KMS-11 (cell line): Measurements from ENCODE around the gene C14orf180.

Experiments used
- H2AFZ ChIP-seq: fragments of 200-600 bp; sonication (generic); 2 replicates; pipeline ENCODE4 v1.6.1; 2016; ENCODE audit warnings: antibody characterized with exemption, mixed run types, low read depth
- H3K27ac ChIP-seq: fragments of 200-600 bp; sonication (generic); 2 replicates; pipeline ENCODE4 v1.6.1; 2016; ENCODE audit warnings: mild to moderate bottlenecking, mixed run types
- H3K27me3 ChIP-seq: fragments of 200-600 bp; sonication (generic); 2 replicates; pipeline ENCODE4 v1.6.1; 2017; ENCODE audit warnings: mild to moderate bottlenecking, low read depth, mixed run types, moderate library complexity; ENCODE audit not compliant: insufficient read depth
- H3K36me3 ChIP-seq: fragments of 200-600 bp; sonication (generic); 2 replicates; pipeline ENCODE4 v1.6.1; 2017; ENCODE audit warnings: mild to moderate bottlenecking, mixed run types; ENCODE audit not compliant: insufficient read depth
- H3K4me1 ChIP-seq: fragments of 200-600 bp; sonication (generic); 2 replicates; pipeline ENCODE4 v1.6.1; 2016; ENCODE audit warnings: mild to moderate bottlenecking, low read depth, mixed run types; ENCODE audit not compliant: poor library complexity, severe bottlenecking
- H3K4me2 ChIP-seq: fragments of 200-600 bp; sonication (generic); 2 replicates; pipeline ENCODE4 v1.7.0; 2016; ENCODE audit warnings: mild to moderate bottlenecking, mixed run types
- H3K4me3 ChIP-seq: fragments of 200-600 bp; sonication (generic); IDR thresholded peaks from 2 replicates; pipeline ENCODE4 v1.6.1; 2017; ENCODE audit warnings: low read depth, low read length, mixed read lengths; ENCODE audit not compliant: insufficient read depth
- H3K79me2 ChIP-seq: fragments of 200-600 bp; sonication (generic); 2 replicates; pipeline ENCODE4 v1.6.1; 2016; ENCODE audit warnings: low read depth, mixed run types; ENCODE audit not compliant: insufficient read depth
- H3K9ac ChIP-seq: fragments of 200-600 bp; sonication (generic); 2 replicates; pipeline ENCODE4 v1.6.1; 2016; ENCODE audit warnings: mild to moderate bottlenecking, mixed run types
- H4K20me1 ChIP-seq: fragments of 200-600 bp; sonication (generic); 2 replicates; pipeline ENCODE4 v1.6.1; 2016; ENCODE audit warnings: mild to moderate bottlenecking, mixed run types; ENCODE audit not compliant: insufficient read depth
- CTCF ChIP-seq: fragments of 200-600 bp; sonication (generic); conservative IDR thresholded peaks from 2 replicates; pipeline ENCODE4 v1.6.1; 2017; ENCODE audit warnings: low read depth, mild to moderate bottlenecking, antibody characterized with exemption, low read length, moderate library complexity, mixed read lengths

The C14orf180 gene

GRCh38 chr14:104610749-104611310, 31.3 kb downstream of the C14orf180 start:
- Histone ChIP-seq H4K20me1 (no peaks in the 10 kb centered on the region), H2AFZ (no peak overlapping the region), H3K4me1 (no peaks in the 10 kb centered on the region), H3K36me3 (no peaks in the 10 kb centered on the region), H3K4me2 (no peak overlapping the region), H3K9ac (no peak overlapping the region), H3K27me3 (peaks cover 28% of the 10 kb centered on the region), H3K27ac (no peak overlapping the region), H3K79me2 (no peaks in the 10 kb centered on the region), H3K4me3 (no peak overlapping the region)
- no peak for TF ChIP-seq CTCF

- Histone ChIP-seq H3K36me3 (no peaks in the 10 kb centered on the region), H3K4me3 (no peak overlapping the region), H3K9ac (no peak overlapping the region), H3K4me2 (no peak overlapping the region), H3K27ac (no peak overlapping the region), H3K4me1 (no peaks in the 10 kb centered on the region), H4K20me1 (no peaks in the 10 kb centered on the region), H3K27me3 (peaks cover 21% of the 10 kb centered on the region; the same call in 1 of the 2 replicates), H2AFZ (no peak overlapping the region), H3K79me2 (no peaks in the 10 kb centered on the region)
- no peak for TF ChIP-seq CTCF
Measured at GRCh38 chr14:104611881-104612280, 32.3 kb downstream of the C14orf180 start.

DNA sequence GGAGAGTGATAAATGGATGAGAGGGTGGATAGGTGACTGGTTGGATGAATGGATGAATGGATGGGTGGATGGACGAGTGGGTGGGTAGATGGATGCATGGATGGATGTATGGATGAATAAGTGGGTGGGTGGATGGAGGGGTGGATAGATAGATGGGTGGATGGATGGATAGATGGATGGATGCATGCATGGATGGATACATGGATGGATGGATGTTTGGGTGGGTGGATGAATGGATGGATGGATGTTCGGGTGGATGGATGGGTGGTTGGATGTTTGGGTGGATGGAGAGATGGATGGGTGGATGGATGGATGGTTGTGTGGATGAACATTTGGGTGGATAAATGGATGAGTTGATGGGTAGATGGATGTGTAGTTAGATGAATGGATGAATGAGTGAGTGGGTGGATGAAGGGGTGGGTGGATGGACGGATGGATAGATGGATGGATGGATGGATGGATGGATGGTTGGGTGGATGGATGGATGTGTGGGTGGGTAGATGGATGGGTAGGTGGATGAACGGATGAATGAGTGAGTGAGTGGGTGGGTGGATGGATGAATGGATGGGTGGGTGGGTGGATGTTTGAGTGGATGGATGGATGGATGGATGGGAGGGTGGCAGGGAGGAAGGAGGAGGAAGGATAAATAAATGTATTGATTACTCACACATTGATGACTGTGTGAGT, 34.7 kb downstream of the C14orf180 start:
- Histone ChIP-seq H3K36me3 (no peaks in the 10 kb centered on the region), H3K4me3 (no peak overlapping the region), H3K4me1 (no peaks in the 10 kb centered on the region), H3K4me2 (no peak overlapping the region), H3K27me3 (peaks cover 8% of the 10 kb centered on the region; the same call in 1 of the 2 replicates), H3K27ac (no peak overlapping the region), H3K79me2 (no peaks in the 10 kb centered on the region), H2AFZ (no peak overlapping the region), H4K20me1 (no peaks in the 10 kb centered on the region), H3K9ac (no peak overlapping the region)
- no peak for TF ChIP-seq CTCF

DNA sequence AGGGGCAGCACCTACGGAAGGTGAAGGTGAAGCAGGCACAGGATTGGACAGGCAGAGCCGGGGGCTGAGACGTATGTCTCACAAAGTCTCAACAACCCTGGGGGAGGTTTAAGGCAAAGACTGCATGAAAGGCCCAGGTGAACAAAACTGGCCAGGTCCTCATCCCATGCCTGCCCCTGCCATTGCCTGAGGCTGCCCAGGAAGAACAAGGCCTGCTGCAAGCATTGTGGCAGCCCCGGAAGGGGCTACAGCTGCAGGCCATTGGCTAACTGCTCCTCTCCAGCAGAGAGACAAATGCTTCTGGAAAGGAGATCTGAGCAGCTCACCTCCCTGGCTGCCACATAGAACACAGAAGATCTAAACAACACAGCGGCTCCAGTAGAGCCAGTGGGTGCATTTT, 45.4 kb downstream of the C14orf180 start:
- Histone ChIP-seq H3K79me2 (no peaks in the 10 kb centered on the region), H3K27me3 (peaks cover 60% of the 10 kb centered on the region), H3K4me3 (no peak overlapping the region), H3K36me3 (no peaks in the 10 kb centered on the region), H3K4me2 (no peak overlapping the region), H3K9ac (no peak overlapping the region), H3K27ac (no peak overlapping the region), H3K4me1 (no peaks in the 10 kb centered on the region), H4K20me1 (no peaks in the 10 kb centered on the region), H2AFZ (no peak overlapping the region)
- no peak for TF ChIP-seq CTCF
